HG03439 (cell line): ENCODE results near the gene ACYP2.
"Not testable (repeated sequence)": the region's sequence is repeated elsewhere in the genome, so short reads cannot be mapped to it uniquely, and the experiment has no call there.

Experiments
- ATAC-seq: cut with Tn5 transposase; IDR thresholded peaks from one replicate; pipeline ENCODE4 v1.9.1; 2021; ENCODE audit warnings: mild to moderate bottlenecking, moderate library complexity; ENCODE audit not compliant: unreplicated experiment

ACYP2 gene

GRCh38 chr2:54262015-54262765 lies 146.8 kb downstream of the ACYP2 start:
- ATAC-seq = no peak

GRCh38 chr2:54265081-54265480 lies 149.7 kb downstream of the ACYP2 start:
- not testable (repeated sequence) for ATAC-seq

DNA sequence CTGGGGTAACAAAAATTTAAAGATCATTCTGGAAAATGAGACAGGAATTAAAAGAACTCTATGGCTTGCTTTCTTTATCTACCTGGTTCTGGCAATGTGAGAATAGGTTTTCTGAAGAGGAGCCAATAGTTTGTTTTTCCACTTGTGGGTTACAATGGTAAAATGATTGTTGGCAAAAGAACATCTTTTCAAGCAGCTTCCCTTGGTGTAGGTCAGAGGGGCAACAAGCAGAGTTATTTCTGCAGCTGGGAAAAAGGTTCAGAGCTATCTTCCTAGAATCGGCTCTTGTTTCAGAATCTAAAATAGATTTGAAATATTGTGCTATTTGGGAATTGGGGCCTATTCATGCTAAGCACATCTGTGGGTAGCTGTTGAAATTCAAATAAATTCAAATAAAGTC lies 152.2 kb downstream of the ACYP2 start:
- ATAC-seq = no peak

GRCh38 chr2:54271189-54271588 lies 155.8 kb downstream of the ACYP2 start:
- no peak for ATAC-seq

DNA sequence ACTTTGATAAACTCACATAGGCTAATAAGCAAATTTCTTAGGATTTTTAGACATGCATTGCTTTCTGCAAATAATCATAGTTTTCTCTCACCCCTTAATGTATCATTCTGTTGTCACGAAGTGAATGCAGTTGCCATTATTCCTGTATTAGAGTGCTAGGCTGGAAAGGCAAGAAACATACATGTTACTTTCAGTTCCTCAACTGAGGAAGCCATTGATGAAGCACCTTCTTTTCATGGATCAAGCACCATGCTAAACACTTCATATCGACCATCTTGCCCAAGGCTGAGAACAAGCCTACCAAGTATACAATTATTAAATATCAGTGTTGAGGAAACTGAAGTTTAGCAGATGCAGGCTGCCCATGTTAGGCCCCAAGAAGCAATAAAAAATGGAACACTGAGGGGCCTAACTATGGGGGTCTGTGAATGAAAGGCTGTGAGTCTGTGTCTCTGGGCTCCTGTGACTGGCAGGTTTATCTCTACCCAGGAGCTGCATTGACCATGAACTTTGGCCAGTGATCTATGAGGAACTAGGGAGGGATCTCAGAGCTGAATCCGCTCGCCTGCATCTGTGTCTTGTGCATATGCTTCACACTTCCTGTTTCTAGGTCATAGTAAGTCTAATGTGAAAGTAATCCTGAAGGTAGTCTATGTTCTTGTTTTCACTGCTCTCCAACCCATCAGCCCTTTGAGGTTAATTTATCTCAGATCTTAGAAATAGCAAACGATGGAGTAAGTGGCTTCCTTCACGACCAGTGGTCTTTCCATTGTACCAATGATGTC lies 156.6 kb downstream of the ACYP2 start:
- peak; percentile 70 for ATAC-seq

- ATAC-seq = no peak
Measured at GRCh38 chr2:54274781-54275242, 159.4 kb downstream of the ACYP2 start.

DNA sequence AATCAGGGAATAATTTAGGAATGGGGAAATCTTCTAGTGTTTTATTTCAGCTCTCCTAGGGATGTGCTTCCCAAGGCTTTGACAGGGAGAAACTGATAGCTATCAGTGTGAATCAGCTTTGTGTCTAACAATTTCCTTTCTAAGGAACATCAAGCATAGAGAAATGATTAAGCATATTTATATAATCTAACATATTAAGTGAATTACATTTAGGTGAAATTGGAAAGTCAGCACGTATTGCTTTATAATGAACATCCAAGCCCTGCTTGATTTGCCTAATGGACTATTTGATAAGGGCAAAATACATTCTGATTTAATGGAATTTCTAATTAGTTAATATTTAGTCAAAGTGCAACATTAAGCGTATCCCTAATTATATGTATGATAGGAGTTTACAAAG lies 160.1 kb downstream of the ACYP2 start:
- no peak for ATAC-seq

GRCh38 chr2:54279385-54279784 lies 164.0 kb downstream of the ACYP2 start:
- ATAC-seq = no peak

- ATAC-seq = no peak
Measured at GRCh38 chr2:54284826-54285225, 169.4 kb downstream of the ACYP2 start.

DNA sequence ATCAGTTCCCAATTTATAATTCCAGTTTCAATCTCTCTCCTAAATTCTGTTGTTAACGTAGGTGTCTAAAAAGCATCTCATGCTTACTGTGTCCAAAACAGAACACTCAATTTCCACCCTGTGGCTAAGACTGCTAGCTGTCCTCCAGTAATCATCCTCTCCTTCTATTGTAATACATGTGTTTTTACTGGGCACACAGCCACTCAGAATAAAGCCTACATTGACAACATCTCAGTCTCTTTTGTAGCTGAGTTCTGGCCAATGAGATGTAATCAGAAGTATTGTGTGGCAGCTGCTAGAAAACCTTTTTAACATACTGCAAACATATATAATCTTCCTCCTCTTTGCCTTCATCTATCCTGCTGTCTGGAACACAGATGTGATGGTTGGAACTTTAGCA lies 170.0 kb downstream of the ACYP2 start:
- ATAC-seq = no peak

DNA sequence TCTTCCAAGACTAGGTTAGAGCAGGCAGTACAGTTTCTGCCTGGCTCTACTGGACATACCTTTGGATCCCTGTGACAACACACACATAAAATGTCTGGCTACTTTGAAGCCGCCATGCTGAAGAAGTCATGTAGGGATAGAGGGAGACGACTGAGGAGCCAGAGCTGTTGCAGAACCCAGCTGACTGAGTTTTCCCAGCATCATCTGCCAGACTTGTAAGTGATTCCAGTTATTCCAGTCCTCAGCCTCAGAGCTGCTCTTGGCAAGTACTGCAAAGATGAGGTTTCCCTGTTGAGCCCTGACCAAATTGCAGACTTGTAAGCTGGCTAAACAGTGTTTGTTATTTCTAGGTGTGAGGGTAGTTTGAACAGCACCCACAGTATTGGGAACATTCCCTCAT lies 172.1 kb downstream of the ACYP2 start:
- ATAC-seq = no peak

DNA sequence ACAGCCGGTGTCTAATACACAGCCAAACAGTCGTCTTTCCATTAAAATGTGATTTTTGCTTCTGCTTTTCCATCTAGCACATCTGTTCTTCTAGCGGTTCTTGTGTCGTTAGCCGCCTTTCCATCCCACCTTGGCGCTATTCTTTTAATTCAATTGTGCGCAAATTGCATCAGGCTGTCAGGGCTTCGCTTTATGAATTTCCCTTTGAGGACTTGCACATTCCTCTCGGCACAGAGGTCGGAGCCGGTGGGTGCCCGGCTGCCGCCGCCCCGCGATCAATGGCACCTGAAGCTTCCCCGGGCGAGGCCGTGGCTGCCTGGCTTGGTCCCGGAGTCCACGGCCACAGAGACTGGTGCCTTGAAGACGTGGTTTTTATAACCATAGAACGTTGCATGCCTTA lies 174.5 kb downstream of the ACYP2 start:
- ATAC-seq = no peak

DNA sequence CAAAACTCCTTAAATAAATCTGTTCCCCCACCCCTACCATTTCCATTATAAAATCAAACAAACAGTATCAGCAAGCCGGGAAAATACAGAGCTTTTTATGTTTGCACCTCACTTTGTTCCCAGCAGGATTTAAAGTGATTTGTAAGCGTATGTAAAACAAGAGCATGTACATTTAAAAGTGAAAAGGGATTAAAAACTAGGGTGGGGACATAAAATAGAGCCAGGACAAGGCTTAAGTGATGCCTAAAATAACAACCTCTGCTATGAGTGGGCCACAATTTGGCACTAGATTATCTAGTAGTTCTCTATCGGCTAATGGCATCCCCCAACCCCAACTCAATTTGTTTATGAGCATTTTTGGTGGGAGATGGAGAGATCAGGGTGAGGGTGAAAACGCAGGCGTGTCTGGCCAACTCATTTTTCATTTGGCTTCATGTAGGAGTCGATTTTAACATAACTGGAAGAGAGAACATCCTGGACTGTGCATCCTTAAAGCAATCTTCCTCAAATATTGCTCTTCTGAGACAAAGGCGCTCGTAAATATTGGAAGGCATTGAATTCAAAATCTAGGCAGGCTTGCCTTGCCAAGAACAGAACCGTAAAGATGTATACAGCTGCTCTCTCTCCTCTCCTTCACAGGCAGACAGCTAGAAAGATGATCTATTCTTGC lies 175.1 kb downstream of the ACYP2 start:
- no peak for ATAC-seq

GRCh38 chr2:54294665-54295064 lies 179.2 kb downstream of the ACYP2 start:
- ATAC-seq = not testable (repeated sequence)

DNA sequence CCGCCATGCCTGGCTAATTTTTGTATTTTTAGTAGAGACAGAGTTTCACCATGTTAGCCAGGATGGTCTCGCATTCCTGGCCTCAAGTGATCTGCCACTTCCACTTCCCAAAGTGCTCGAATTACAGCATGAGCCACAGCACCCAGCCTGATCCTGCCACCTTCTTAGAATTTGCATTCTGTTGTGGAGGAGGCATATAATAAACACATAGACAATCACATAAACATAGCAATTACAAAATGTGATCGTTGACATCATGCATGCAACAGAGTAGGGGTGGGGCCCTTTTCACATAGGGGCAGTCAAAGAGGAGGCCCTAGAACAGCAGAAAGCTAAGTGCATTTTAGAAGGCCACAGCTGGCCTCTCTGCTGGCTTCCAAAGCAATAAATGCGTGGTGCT lies 180.5 kb downstream of the ACYP2 start:
- no peak for ATAC-seq

DNA sequence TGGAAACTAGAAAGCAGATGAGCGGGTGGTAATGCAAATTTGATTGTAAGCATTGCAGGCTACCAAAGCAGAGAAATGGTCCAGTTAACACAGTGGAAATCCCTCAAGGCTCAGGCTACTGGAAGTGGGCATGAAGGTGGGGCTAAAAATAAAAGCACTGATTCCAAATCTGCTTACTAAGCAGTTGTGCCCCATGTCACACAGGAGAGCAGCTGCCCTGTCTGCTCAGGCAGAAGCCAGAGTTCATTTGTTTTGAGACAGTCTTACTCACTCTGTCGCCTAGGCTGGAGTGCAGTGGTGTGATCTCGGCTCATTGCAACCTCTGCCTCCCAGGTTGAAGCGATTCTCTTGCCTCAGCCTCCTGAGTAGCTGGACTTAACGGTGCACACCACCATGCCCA lies 183.1 kb downstream of the ACYP2 start:
- ATAC-seq = no peak

- ATAC-seq = no peak
Measured at GRCh38 chr2:54303631-54304030, 188.2 kb downstream of the ACYP2 start.

DNA sequence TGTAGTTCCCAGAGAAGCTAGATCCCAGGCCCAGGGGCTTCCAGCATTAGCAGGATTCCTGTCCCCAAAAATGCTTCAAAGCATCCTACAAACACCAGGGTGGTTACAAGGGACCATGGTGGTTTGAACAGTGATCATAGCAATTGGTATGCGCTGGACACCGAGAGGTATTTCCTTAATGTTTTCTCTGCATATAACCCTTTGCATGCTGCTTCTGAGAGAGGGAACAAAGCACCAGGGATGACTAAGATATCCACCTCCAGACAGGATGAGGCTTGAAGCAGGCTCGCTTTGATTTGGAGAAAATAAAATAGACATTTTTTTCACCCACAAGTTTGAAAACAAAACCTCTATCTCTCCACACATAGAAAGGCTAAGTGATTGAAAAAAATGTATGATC lies 191.1 kb downstream of the ACYP2 start:
- no peak for ATAC-seq

- ATAC-seq = no peak
Measured at GRCh38 chr2:54308186-54308585, 192.8 kb downstream of the ACYP2 start.

DNA sequence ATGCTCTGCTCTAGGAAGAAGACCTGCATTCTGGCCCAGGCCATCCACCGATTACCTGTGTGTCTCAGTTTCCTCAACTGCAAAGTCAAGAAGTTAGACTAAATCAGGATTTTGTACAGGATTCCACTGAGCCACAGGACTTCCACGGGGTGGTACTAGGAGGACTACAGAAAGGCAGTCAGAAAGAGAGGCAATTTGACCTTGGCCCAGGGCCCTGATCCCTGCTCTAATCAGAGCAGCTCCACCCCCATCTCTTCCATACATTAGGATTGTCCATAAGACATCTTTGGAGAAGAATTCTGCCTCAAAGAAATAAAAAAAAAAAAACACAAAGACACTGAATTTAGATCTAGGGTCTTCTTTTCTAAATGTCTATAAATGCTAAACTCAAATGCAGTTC lies 193.4 kb downstream of the ACYP2 start:
- no peak for ATAC-seq

DNA sequence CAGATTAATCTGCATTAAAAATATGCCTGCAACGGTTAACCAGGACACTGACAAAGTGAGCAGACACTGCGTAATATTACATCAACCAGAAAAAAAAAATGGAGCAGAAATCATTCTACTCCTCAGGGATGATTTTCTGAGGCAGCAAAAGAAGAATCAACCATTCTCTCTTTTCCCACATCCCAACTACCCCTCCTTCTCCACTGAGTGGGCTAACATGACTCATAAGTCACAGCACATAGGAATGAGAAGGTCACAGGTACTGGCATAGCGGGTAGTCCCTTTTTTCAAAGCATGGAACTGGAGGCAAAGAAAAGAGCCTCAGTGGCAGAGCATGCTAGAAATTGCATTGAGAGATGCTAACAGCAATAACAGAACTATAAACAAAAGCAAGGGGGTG lies 194.9 kb downstream of the ACYP2 start:
- no peak for ATAC-seq

DNA sequence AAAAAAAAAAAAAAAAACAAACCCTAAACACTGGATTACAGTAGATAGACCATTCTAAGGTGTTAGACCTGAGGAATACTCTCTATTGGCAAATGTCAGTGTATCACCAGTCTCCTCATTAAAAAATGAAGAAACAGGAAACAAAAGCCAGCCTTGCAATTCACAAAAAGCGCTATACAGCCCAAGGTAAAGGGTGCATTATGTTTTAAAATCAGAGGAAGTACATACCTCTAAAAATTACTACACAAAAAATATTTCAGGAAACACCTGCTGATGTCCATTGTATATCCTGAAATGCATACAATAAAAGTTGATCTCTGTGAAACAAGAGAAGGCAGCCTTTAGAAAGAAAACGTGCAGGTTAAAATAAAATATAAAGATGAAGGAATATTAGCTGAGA lies 195.5 kb downstream of the ACYP2 start:
- no peak for ATAC-seq
